Bronchial epithelial cell (primary cell): ENCODE data around the gene ATRNL1. TPM values are rescaled to one million over a fixed set of nuclear protein-coding genes. Genes with fewer than 3 reads are reported as not detected.

Experiments
- DNase-seq: peaks from one replicate; pipeline ENCODE4 v3.0.0-alpha.2; 2010; ENCODE audit warnings: low read depth
- FAIRE-seq: peaks from 2 replicates; lab custom pipeline; 2011; peaks lifted over from hg19 to GRCh38; lab: Jason Lieb, UNC
- H3K27me3 ChIP-seq: 2 replicates; pipeline ENCODE4 v1.5.1; 2011; ENCODE audit warnings: low read length; ENCODE audit not compliant: control insufficient read depth, insufficient read depth
- H3K36me3 ChIP-seq: 2 replicates; pipeline ENCODE4 v1.5.1; 2011; ENCODE audit warnings: low read length; ENCODE audit not compliant: control insufficient read depth, insufficient read depth
- H3K4me3 ChIP-seq: 2 replicates; pipeline ENCODE4 v1.5.1; 2011; ENCODE audit warnings: mild to moderate bottlenecking, low read depth, low read length, control low read depth
- total RNA-seq: library from RNA; depleted of rRNA; stranded (reverse); fragments of >200 nt; gene quantifications from 2 replicates; pipeline ENCODE4 v1.2.1, GENCODE V29; 2014
- TF ChIP-seq, protein P1 (sequence below): IDR thresholded peaks from 2 replicates; pipeline ENCODE4 v1.5.1; 2011; ENCODE audit warnings: mild to moderate bottlenecking, moderate library complexity, low read length, control low read depth, inconsistent platforms; ENCODE audit not compliant: insufficient read depth, severe bottlenecking

The ATRNL1 gene
- total RNA-seq, 1 donor from 2014 or later: 0.53 TPM

DNA sequence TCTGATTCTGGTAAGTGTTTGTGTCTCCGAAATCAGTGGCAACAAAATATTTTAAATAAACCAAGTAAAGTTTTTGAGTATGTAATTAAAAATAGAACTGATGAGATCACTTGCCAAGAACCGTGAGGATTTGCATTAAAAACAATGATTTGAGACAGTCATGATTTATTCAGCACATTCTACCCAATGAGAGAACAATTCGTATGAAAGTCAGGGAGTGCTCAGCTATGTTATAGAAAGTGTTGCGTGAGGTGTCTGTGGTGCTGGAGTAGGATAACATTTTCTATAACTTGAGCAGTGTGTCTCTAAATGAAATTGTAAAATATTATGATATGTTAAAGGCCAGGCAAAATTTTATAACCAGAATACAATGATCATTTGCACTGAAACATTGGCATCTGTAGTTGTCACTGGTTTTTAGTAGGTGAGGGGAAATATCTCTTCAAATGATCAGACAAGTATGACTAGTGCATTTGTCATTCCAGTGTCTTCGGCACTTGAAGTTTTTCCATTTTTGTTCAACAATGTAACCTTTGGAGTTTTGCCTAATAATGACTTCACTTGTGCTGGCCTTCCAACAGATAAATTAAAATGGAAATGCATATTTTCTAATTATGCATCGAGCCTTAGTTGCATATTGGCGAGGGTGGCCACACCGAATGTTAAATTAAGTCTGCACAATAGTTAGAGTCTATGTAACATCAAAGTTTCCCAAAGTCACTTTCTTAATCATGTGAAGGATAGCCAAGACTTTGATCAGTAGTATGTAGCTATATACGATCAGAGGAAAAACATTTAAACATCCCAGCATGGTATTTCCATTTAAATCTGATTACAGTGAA lies 844.0 kb downstream of the ATRNL1 start:
- DNase-seq (peak; percentile 4), FAIRE-seq (no peak)
- TF ChIP-seq, protein P1, sequence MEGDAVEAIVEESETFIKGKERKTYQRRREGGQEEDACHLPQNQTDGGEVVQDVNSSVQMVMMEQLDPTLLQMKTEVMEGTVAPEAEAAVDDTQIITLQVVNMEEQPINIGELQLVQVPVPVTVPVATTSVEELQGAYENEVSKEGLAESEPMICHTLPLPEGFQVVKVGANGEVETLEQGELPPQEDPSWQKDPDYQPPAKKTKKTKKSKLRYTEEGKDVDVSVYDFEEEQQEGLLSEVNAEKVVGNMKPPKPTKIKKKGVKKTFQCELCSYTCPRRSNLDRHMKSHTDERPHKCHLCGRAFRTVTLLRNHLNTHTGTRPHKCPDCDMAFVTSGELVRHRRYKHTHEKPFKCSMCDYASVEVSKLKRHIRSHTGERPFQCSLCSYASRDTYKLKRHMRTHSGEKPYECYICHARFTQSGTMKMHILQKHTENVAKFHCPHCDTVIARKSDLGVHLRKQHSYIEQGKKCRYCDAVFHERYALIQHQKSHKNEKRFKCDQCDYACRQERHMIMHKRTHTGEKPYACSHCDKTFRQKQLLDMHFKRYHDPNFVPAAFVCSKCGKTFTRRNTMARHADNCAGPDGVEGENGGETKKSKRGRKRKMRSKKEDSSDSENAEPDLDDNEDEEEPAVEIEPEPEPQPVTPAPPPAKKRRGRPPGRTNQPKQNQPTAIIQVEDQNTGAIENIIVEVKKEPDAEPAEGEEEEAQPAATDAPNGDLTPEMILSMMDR: no peak
- H3K4me3 ChIP-seq: no peak overlapping the region
- no peaks in the 10 kb centered on the region for H3K36me3 ChIP-seq
- no peaks in the 10 kb centered on the region for H3K27me3 ChIP-seq

DNA sequence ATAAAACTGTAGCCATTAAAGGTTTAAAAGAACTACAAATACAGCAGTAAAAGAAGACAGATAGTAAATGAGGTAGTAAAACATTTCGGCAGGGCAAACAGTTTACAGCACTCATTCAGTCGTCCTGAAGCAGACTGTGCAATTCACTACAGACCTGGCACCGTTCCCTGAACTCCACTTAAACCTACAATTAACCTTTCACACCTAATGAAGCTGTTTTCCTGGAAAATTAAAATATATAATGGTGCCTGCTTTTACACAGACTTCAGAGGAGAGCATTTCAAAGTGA lies 844.5 kb downstream of the ATRNL1 start:
- DNase-seq: no peak
- no peak for FAIRE-seq
- TF ChIP-seq, protein P1: no peak
- no peaks in the 10 kb centered on the region for H3K36me3 ChIP-seq
- no peaks in the 10 kb centered on the region for H3K27me3 ChIP-seq
- no peak overlapping the region for H3K4me3 ChIP-seq

DNA sequence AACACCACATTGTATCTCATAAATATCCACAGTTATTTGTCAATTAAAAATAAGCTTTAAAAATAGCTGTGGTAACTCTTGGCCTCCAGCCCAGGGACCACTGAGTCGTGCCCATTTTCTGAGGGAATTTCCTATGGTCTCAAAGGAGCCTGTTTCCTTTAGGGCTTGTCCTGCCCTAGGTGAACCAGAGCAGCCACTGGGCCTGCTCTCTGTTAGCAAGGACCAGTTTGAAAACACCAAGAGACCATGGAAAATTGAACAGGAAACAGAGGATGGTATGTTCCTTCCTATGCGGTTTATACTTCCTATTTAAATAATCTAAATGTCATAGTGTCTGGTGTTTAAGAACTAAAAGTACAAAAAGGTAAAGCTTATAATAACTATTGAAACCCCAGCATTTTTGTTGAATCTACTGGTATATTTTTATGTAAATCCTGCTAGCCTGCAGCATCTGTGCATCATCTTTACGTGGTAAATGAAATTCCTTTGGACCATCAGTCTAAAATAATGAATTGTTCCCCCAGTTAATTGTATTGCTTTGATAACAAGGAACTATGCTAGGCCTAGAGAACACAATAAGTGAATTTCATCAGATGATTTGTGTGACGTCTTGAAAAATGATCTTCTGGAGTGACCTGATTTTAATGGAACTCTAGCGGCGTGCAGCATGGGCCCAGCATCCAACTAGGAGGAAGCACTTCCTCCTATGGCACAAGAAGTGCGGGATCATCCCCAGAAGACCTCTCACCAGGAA lies 846.1 kb downstream of the ATRNL1 start:
- no peak for FAIRE-seq
- DNase-seq: no peak

DNA sequence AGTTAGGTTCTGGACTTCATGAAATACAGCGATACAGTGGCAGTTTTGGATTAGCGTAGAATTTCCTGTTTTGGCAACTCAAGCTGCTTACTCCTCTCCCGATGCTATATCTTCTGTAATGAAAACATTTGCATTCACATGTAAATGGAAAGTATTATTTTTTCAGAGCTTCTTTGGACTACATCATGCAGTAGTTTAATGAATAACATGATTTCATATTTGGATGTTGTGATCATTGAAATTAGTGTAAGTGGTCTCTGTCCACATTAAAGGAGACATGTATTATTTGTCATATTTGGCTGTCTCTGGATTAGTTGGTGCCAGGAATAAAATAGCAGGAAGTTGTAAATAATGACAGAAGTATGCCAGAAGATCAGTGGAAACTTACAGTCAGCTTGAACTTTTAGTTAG lies 848.2 kb downstream of the ATRNL1 start:
- H3K27me3 ChIP-seq: no peaks in the 10 kb centered on the region
- TF ChIP-seq, protein P1: no peak
- FAIRE-seq: no peak
- H3K36me3 ChIP-seq: no peaks in the 10 kb centered on the region
- H3K4me3 ChIP-seq: no peak overlapping the region
- no peak for DNase-seq

More for the DNA sequence above, 846.1 kb downstream of the ATRNL1 start:
- no peaks in the 10 kb centered on the region for H3K36me3 ChIP-seq
- TF ChIP-seq, protein P1: no peak
- no peaks in the 10 kb centered on the region for H3K27me3 ChIP-seq
- no peak overlapping the region for H3K4me3 ChIP-seq

DNA sequence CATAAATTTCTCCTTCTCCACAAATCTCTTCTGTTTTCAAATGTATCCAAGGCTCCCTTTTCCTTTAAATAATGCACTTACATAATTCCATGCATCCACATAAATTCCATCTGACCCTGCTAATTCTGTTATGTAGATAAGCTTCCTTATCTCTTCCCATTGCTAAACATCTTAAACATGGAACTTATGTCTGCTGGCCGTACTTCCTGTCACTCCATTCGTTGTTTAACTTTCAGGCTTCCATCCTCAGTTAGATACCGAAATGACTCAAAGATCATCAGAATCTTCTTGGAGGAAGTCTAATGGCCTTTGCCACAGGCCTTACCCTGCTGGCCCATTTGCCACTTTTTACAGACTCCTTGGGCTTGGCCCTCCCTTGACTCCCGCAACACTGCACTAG lies 848.9 kb downstream of the ATRNL1 start:
- Histone ChIP-seq H3K4me3 (no peak overlapping the region), H3K36me3 (no peaks in the 10 kb centered on the region), H3K27me3 (no peaks in the 10 kb centered on the region)
- FAIRE-seq: no peak
- TF ChIP-seq, protein P1: no peak
- no peak for DNase-seq
